Activated CD4-positive, alpha-beta memory T cell treated with anti-CD3 and anti-CD28 coated beads for 36 hours (primary cell): ENCODE results near the gene FBXL17. TPM values are rescaled to one million over a fixed set of nuclear protein-coding genes. Genes with fewer than 3 reads are reported as not detected.

Source experiments
- CTCF ChIA-PET: fragments of 350-600 bp; sonication (Branson Sonifier 250); formaldehyde crosslinking; loops from one replicate; lab custom pipeline; 2021; ENCODE audit warnings: antibody characterized with exemption, inconsistent platforms; lab: Charles Lee
- POLR2A ChIA-PET: fragments of 350-600 bp; sonication (Branson Sonifier 250); formaldehyde crosslinking; loops from one replicate; lab custom pipeline; 2021; ENCODE audit warnings: antibody characterized with exemption; lab: Charles Lee
- DNase-seq: peaks from one replicate; pipeline ENCODE4 v3.0.0-alpha.2; 2020
- H3K27ac Mint-ChIP-seq: one replicate; pipeline ENCODE4 v1.8.0; 2021; ENCODE audit warnings: mixed read lengths
- H3K27me3 Mint-ChIP-seq: one replicate; pipeline ENCODE4 v1.8.0; 2021; ENCODE audit warnings: mixed read lengths
- H3K36me3 Mint-ChIP-seq: one replicate; pipeline ENCODE4 v1.8.0; 2021; ENCODE audit warnings: mixed read lengths
- H3K4me1 Mint-ChIP-seq: one replicate; pipeline ENCODE4 v1.8.0; 2021; ENCODE audit warnings: low read depth, mixed read lengths
- H3K4me3 Mint-ChIP-seq: one replicate; pipeline ENCODE4 v1.8.0; 2021; ENCODE audit warnings: mild to moderate bottlenecking, mixed read lengths
- H3K9me3 Mint-ChIP-seq: one replicate; pipeline ENCODE4 v1.8.0; 2021; ENCODE audit warnings: mixed read lengths
- intact Hi-C: fragments of 100-400 bp; cut with micrococcal nuclease; formaldehyde crosslinking; loops from one replicate; pipeline ENCODE4 v1.15.1; 2023
- total RNA-seq, 2 experiments: library from RNA; stranded (reverse); gene quantifications; one replicate each; pipeline ENCODE4 v1.2.3, GENCODE V29; 2021

The FBXL17 gene
- total RNA-seq, 2 experiments from 2014 or later: 5.5 to 6.7 TPM

DNA sequence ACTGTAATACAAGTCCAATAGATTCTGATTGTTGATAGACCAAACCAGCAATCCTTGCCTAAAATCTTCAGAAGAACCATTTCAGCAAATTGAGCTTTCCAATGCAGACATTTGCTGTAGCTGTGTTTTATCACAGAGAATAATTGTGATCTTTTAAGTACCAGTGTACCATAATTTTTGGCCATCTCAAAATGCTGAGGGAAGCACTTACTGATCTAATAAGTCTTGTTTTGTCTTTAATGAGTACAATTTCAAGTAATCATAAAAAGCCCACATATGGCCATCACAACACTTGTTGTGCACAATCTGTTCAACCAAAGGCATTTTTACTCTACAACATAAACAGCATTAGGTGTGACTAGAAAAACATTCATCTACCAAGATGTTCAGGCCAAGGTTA lies 159.9 kb downstream of the FBXL17 start:
- intact Hi-C loops: no loop called here
- Mint-ChIP-seq H3K36me3 (peaks cover 42% of the 10 kb centered on the region), H3K27me3 (no peaks in the 10 kb centered on the region), H3K9me3 (peaks cover 11% of the 10 kb centered on the region), H3K4me3 (no peak overlapping the region), H3K27ac (no peak overlapping the region), H3K4me1 (no peaks in the 10 kb centered on the region)
- no peak for DNase-seq
- POLR2A ChIA-PET: no interaction called here
- CTCF ChIA-PET: no interaction called here

- Mint-ChIP-seq H3K4me3 (no peak overlapping the region), H3K27ac (no peak overlapping the region), H3K27me3 (no peaks in the 10 kb centered on the region), H3K4me1 (no peaks in the 10 kb centered on the region), H3K36me3 (peaks cover 50% of the 10 kb centered on the region), H3K9me3 (peaks cover 16% of the 10 kb centered on the region)
- DNase-seq: no peak
- POLR2A ChIA-PET: no interaction called here
- CTCF ChIA-PET: no interaction called here
- intact Hi-C loops: no loop called here
Observed at GRCh38 chr5:108220834-108221233, 161.1 kb downstream of the FBXL17 start.

GRCh38 chr5:108216890-108217289 lies 165.0 kb downstream of the FBXL17 start:
- H3K36me3 Mint-ChIP-seq: peaks cover 39% of the 10 kb centered on the region
- H3K4me1 Mint-ChIP-seq: no peaks in the 10 kb centered on the region
- peaks cover 20% of the 10 kb centered on the region for H3K9me3 Mint-ChIP-seq
- no peaks in the 10 kb centered on the region for H3K27me3 Mint-ChIP-seq
- intact Hi-C loops: no loop called here
- CTCF ChIA-PET: no interaction called here
- no peak for DNase-seq
- H3K4me3 Mint-ChIP-seq: no peak overlapping the region
- no peak overlapping the region for H3K27ac Mint-ChIP-seq
- POLR2A ChIA-PET: no interaction called here

GRCh38 chr5:108214857-108215256 lies 167.0 kb downstream of the FBXL17 start:
- Mint-ChIP-seq H3K9me3 (peaks cover 20% of the 10 kb centered on the region), H3K4me1 (no peaks in the 10 kb centered on the region), H3K27ac (no peak overlapping the region), H3K36me3 (peaks cover 31% of the 10 kb centered on the region), H3K27me3 (no peaks in the 10 kb centered on the region), H3K4me3 (no peak overlapping the region)
- ChIA-PET POLR2A (no interaction called here), CTCF (no interaction called here)
- intact Hi-C loops: no loop called here
- DNase-seq: no peak

DNA sequence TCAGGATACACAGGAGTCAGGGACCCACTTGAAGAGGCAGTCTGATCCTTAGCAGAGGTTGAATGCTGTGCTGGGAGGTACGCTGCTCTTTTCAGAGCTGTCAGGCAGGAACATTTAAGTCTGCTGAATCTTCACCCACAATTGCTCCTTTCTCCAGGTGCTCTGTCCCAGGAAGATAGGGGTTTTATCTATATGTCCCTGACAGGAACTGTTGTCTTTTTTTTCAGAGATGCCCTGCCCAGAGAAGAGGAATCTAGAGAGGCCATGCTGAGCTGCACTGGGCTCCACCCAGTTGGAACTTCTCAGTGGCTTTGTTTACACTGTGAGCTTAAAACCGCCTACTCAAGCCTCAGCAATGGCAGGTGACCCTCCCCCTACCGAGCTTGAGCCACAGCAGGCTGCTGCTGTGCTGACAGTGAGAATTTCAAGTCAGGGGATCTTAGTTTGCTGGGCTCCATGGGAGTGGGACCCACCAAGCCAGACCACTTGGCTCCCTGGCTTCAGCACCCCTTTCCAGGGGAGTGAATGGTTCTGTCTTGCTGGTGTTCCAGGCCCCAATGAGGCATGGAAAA lies 169.0 kb downstream of the FBXL17 start:
- Mint-ChIP-seq H3K27ac (no peak overlapping the region), H3K4me3 (no peak overlapping the region), H3K9me3 (peaks cover 15% of the 10 kb centered on the region), H3K36me3 (peaks cover 22% of the 10 kb centered on the region), H3K27me3 (no peaks in the 10 kb centered on the region), H3K4me1 (no peaks in the 10 kb centered on the region)
- CTCF ChIA-PET: no interaction called here
- POLR2A ChIA-PET: no interaction called here
- DNase-seq: no peak
- intact Hi-C loops: no loop called here

- Mint-ChIP-seq H3K9me3 (no peaks in the 10 kb centered on the region), H3K4me1 (no peaks in the 10 kb centered on the region), H3K4me3 (no peak overlapping the region), H3K36me3 (no peaks in the 10 kb centered on the region), H3K27ac (no peak overlapping the region), H3K27me3 (no peaks in the 10 kb centered on the region)
- POLR2A ChIA-PET: no interaction called here
- no peak for DNase-seq
- intact Hi-C loops: no loop called here
- CTCF ChIA-PET: interaction anchor here (0.6 kb wide), 2 partner anchors 19 to 79 kb away, joined by 3 read pairs; no protein-coding TSS in a partner anchor
Observed at GRCh38 chr5:108206707-108207106, 175.2 kb downstream of the FBXL17 start.

DNA sequence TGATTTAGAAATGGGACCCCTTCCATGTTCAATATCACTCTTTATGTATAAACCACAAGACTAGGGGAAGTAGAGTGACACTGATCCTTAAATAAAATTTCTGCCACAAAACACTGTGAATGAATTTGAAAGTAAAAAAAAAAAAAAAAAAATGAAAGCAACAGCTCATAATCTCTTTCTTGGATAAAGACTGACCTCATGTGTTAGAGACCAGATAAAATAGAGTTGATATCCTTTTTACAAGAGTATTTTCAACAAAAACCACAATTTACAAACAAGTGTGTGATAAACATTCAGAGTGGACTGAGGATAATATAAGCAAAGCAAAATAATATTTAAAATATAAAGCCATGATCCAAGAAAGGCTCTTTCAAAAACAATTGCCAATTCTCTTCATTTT lies 180.2 kb downstream of the FBXL17 start:
- H3K36me3 Mint-ChIP-seq: peaks cover 4% of the 10 kb centered on the region
- no peaks in the 10 kb centered on the region for H3K9me3 Mint-ChIP-seq
- H3K27ac Mint-ChIP-seq: no peak overlapping the region
- H3K27me3 Mint-ChIP-seq: no peaks in the 10 kb centered on the region
- POLR2A ChIA-PET: no interaction called here
- intact Hi-C loops: no loop called here
- no peaks in the 10 kb centered on the region for H3K4me1 Mint-ChIP-seq
- H3K4me3 Mint-ChIP-seq: no peak overlapping the region
- DNase-seq: no peak
- CTCF ChIA-PET: interaction anchor here (1.7 kb wide), 1 partner anchor 59 kb away, joined by 5 read pairs; no protein-coding TSS in a partner anchor

GRCh38 chr5:108196276-108196675 lies 185.6 kb downstream of the FBXL17 start:
- no peak overlapping the region for H3K4me3 Mint-ChIP-seq
- ChIA-PET CTCF (no interaction called here), POLR2A (no interaction called here)
- H3K4me1 Mint-ChIP-seq: no peaks in the 10 kb centered on the region
- intact Hi-C loops: no loop called here
- DNase-seq: no peak
- H3K9me3 Mint-ChIP-seq: no peaks in the 10 kb centered on the region
- H3K36me3 Mint-ChIP-seq: peaks cover 5% of the 10 kb centered on the region
- no peak overlapping the region for H3K27ac Mint-ChIP-seq
- no peaks in the 10 kb centered on the region for H3K27me3 Mint-ChIP-seq

DNA sequence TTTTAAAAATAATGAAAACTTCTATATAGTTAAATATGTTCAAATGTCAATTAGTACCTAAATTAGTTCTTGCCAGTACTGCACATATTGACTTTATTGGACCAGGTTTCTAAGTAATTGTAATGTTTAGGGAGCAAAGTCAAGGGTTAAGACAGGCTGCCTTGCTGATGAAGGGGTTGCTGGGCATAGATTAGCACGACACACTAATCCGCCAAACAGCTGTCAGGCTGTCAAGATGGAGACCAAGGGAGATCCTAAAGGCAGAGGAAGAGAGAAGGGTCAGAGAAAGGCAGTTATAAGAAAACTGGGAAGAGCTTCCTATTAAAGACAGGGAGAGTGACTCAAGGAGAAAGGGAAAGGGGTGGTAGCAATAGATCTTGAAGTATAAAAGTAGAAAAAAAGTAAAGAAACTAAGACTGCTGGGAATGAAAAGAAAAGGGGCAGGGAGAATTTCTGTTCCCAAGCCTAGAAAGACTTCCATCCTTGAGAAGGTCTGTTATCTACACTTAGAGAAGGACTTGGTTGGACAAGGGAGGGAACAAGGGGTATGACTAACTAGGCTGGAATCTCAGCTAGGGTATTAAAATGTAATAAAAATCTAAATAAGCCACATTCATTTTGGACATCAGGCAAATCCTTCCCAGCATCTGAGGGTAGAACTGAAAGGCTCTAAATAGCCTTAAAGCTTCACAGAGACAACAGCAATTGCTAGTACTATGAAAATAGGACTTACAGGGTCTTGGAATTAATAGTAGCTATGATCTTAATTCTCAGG lies 188.7 kb downstream of the FBXL17 start:
- intact Hi-C loops: no loop called here
- no peak overlapping the region for H3K27ac Mint-ChIP-seq
- no peak for DNase-seq
- H3K9me3 Mint-ChIP-seq: no peaks in the 10 kb centered on the region
- peaks cover 5% of the 10 kb centered on the region for H3K36me3 Mint-ChIP-seq
- POLR2A ChIA-PET: no interaction called here
- CTCF ChIA-PET: interaction anchor here (0.7 kb wide), 1 partner anchor 67 kb away, joined by 3 read pairs; no protein-coding TSS in a partner anchor
- no peak overlapping the region for H3K4me3 Mint-ChIP-seq
- no peaks in the 10 kb centered on the region for H3K27me3 Mint-ChIP-seq
- H3K4me1 Mint-ChIP-seq: no peaks in the 10 kb centered on the region

DNA sequence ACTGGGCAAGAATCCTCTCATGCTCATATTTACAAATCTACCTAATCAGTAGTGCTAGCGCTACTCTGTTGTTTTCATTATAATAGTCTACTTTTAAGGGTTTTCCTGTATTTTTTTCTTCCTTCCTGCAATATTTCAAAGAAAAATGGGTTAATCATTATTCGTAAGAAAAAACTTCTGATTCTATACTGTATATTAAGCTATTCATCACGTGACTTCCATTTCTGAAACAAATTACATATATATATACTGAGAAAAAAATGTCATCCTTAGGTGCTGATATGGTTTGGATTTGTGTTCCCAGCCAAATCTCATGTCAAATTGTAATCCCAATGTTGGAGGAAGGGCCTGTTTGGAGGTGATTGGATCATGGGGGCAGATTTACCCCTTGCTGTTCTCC lies 197.0 kb downstream of the FBXL17 start:
- Mint-ChIP-seq H3K4me1 (no peaks in the 10 kb centered on the region), H3K27ac (no peak overlapping the region), H3K36me3 (peaks cover 7% of the 10 kb centered on the region), H3K4me3 (no peak overlapping the region), H3K27me3 (no peaks in the 10 kb centered on the region), H3K9me3 (no peaks in the 10 kb centered on the region)
- ChIA-PET CTCF (no interaction called here), POLR2A (no interaction called here)
- intact Hi-C loops: no loop called here
- no peak for DNase-seq

DNA sequence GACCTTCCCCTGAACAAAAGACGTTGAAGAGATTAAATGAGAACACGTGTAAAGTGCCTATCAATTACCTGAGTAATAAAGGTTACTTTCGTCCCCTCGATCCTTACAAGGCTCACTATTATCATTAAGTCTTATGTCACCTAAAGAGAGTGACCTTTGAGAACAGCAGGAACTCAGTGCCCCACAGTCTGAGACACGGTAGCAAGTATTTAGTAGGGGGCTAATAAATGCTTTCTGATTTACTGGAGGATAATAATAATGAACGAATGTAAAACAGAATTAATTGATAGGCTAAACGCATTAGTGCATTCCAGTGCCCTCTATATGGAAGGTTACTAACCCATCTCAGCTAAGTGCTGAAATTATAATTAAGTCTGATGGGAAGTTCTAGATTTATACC lies 199.9 kb downstream of the FBXL17 start:
- no peaks in the 10 kb centered on the region for H3K4me1 Mint-ChIP-seq
- intact Hi-C loops: no loop called here
- H3K36me3 Mint-ChIP-seq: peaks cover 7% of the 10 kb centered on the region
- no peaks in the 10 kb centered on the region for H3K9me3 Mint-ChIP-seq
- no peaks in the 10 kb centered on the region for H3K27me3 Mint-ChIP-seq
- ChIA-PET POLR2A (no interaction called here), CTCF (no interaction called here)
- DNase-seq: no peak
- H3K4me3 Mint-ChIP-seq: no peak overlapping the region
- no peak overlapping the region for H3K27ac Mint-ChIP-seq

GRCh38 chr5:108174286-108174685 lies 207.6 kb downstream of the FBXL17 start:
- H3K36me3 Mint-ChIP-seq: no peaks in the 10 kb centered on the region
- H3K4me3 Mint-ChIP-seq: no peak overlapping the region
- no peak overlapping the region for H3K27ac Mint-ChIP-seq
- POLR2A ChIA-PET: no interaction called here
- no peaks in the 10 kb centered on the region for H3K9me3 Mint-ChIP-seq
- CTCF ChIA-PET: interaction anchor here (1.5 kb wide), 1 partner anchor 86 kb away, joined by 4 read pairs; no protein-coding TSS in a partner anchor
- no peak for DNase-seq
- H3K4me1 Mint-ChIP-seq: no peaks in the 10 kb centered on the region
- intact Hi-C loops: no loop called here
- no peaks in the 10 kb centered on the region for H3K27me3 Mint-ChIP-seq

GRCh38 chr5:108171759-108172158 lies 210.1 kb downstream of the FBXL17 start:
- intact Hi-C loops: no loop called here
- CTCF ChIA-PET: no interaction called here
- Mint-ChIP-seq H3K4me3 (no peak overlapping the region), H3K27me3 (no peaks in the 10 kb centered on the region), H3K9me3 (no peaks in the 10 kb centered on the region), H3K4me1 (no peaks in the 10 kb centered on the region), H3K36me3 (no peaks in the 10 kb centered on the region), H3K27ac (no peak overlapping the region)
- POLR2A ChIA-PET: no interaction called here
- no peak for DNase-seq
